ENCODE data around the gene SENP8. TPM values are rescaled to one million over a fixed set of nuclear protein-coding genes. Genes with fewer than 3 reads are reported as not detected.

Gene SENP8
- total and polyA plus RNA-seq, 8 donors, result 0.49 to 2.2 (median 1.3) TPM

GRCh38 chr15:72141171-72142084 lies 23.2 kb downstream of the SENP8 start:
- no peak overlapping the region for H3K27ac ChIP-seq

GRCh38 chr15:72146221-72146620 lies 28.0 kb downstream of the SENP8 start:
- 91 to 96% methylated on average over 3 of the region's 3 CpGs for WGBS, 2 donors
- TF ChIP-seq, protein P1, sequence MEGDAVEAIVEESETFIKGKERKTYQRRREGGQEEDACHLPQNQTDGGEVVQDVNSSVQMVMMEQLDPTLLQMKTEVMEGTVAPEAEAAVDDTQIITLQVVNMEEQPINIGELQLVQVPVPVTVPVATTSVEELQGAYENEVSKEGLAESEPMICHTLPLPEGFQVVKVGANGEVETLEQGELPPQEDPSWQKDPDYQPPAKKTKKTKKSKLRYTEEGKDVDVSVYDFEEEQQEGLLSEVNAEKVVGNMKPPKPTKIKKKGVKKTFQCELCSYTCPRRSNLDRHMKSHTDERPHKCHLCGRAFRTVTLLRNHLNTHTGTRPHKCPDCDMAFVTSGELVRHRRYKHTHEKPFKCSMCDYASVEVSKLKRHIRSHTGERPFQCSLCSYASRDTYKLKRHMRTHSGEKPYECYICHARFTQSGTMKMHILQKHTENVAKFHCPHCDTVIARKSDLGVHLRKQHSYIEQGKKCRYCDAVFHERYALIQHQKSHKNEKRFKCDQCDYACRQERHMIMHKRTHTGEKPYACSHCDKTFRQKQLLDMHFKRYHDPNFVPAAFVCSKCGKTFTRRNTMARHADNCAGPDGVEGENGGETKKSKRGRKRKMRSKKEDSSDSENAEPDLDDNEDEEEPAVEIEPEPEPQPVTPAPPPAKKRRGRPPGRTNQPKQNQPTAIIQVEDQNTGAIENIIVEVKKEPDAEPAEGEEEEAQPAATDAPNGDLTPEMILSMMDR (IDR thresholded peaks at IDR 0.05), result no peak
- no peaks in the 10 kb centered on the region for H3K9me3 ChIP-seq
- H3K27ac ChIP-seq, result no peak overlapping the region
- FAIRE-seq (no peak), DNase-seq (no peak), ATAC-seq (no peak)
- peaks cover 0 to 4% (median 0%) of the 10 kb centered on the region in 3 donors for H3K4me1 ChIP-seq
- no peaks in the 10 kb centered on the region for H3K27me3 ChIP-seq
- intact Hi-C loops (cut with DNase I), result no loop called here
- H3K36me3 ChIP-seq, result no peaks in the 10 kb centered on the region
- no peak overlapping the region for H3K4me3 ChIP-seq

More at GRCh38 chr15:72141171-72142084, 23.2 kb downstream of the SENP8 start:
- FAIRE-seq (no peak), ATAC-seq (peak in 3 of 4 donors; percentile 24 to 63 (median 50)), DNase-seq (no peak)
- peaks cover 0 to 4% (median 0%) of the 10 kb centered on the region in 3 donors for H3K4me1 ChIP-seq
- TF ChIP-seq, protein P1 (IDR thresholded peaks at IDR 0.05), result no peak
- 38 to 45% methylated on average over 4 of the region's 4 CpGs for WGBS, 2 donors
- no peak overlapping the region for H3K4me3 ChIP-seq
- no peaks in the 10 kb centered on the region for H3K36me3 ChIP-seq
- no peaks in the 10 kb centered on the region for H3K9me3 ChIP-seq
- intact Hi-C loops (cut with DNase I), result no loop called here
- no peaks in the 10 kb centered on the region for H3K27me3 ChIP-seq

DNA sequence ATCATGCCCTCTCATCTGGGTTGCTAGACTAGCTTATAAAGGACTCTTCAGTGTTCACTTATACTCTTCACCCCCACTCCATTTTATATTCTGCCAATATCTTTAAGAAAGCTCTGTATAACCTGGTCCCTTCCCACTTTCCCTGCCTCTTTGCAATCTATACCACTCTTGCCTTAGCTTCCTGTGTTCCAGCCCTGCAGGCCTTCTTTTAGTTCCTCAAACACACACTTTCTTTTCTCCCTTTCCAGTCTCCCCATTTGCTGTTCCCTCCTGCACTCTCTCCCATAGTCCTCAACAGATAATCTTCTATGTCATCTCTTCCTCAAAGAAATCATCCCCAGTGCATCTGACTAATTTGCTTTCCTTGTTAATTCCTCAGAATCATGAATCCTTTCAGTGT lies 28.7 kb downstream of the SENP8 start:
- intact Hi-C loops (cut with DNase I), result no loop called here
- H3K27me3 ChIP-seq, result no peaks in the 10 kb centered on the region
- H3K36me3 ChIP-seq, result no peaks in the 10 kb centered on the region
- no peaks in the 10 kb centered on the region for H3K9me3 ChIP-seq
- H3K27ac ChIP-seq, result no peak overlapping the region
- ATAC-seq (no peak), FAIRE-seq (no peak), DNase-seq (no peak)
- H3K4me1 ChIP-seq, result no peaks in the 10 kb centered on the region
- TF ChIP-seq, protein P1 (IDR thresholded peaks at IDR 0.05), result no peak
- no peak overlapping the region for H3K4me3 ChIP-seq

DNA sequence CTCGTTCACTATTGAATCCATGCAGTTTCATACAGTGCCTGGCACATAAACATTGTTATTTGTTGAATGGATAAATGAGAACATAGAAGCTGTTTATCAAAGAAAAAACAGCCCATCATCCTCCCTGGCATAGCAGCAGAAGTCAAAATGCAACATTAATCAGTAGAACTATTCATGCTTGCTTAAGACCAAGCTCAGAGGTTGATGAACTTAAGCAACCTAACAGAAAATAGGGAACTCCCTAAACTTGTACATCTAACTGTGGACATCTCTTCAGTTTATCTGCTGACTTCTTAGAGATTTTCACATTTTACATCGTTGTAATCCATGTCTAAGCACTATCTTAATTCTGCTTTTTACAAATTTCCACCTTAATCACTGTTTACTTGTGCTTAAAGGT lies 29.2 kb downstream of the SENP8 start:
- 55 to 77% methylated on average over 2 of the region's 2 CpGs for WGBS, 2 donors
- TF ChIP-seq, protein P1 (IDR thresholded peaks at IDR 0.05), result no peak
- Histone ChIP-seq H3K27ac (no peak overlapping the region), H3K9me3 (no peaks in the 10 kb centered on the region), H3K4me3 (no peak overlapping the region), H3K36me3 (no peaks in the 10 kb centered on the region), H3K27me3 (no peaks in the 10 kb centered on the region), H3K4me1 (no peaks in the 10 kb centered on the region)
- intact Hi-C loops (cut with DNase I), result no loop called here
- no peak for FAIRE-seq
- DNase-seq, result no peak
- no peak for ATAC-seq
